Stomach (tissue), 9 donors: ENCODE data around the gene ZNF423. TPM values are rescaled to one million over a fixed set of nuclear protein-coding genes. Genes with fewer than 3 reads are reported as not detected.

Experiments
- DNase-seq, 2 donors: peaks; one replicate each; pipeline versions ENCODE4 v3.0.0 to v3.0.0-alpha.2; 2013 to 2019
- H3K27ac ChIP-seq, 5 donors: fragments of 200-600 bp in 4 of 5; sonication (generic) in 4 of 5; one replicate each; pipeline ENCODE4 v1.5.1; 2013 to 2019; ENCODE audit warnings: mild to moderate bottlenecking in 1 of 5, moderate library complexity in 1 of 5
- H3K27me3 ChIP-seq, 3 donors: fragments of 200-600 bp; sonication (generic); one replicate each; pipeline ENCODE4 v1.5.1; 2017 to 2019; ENCODE audit warnings: mixed run types in 1 of 3
- H3K36me3 ChIP-seq, 4 donors: fragments of 200-600 bp; sonication (generic); 1 replicate in 3 of 4; 2 replicates in 1 of 4; pipeline ENCODE4 v1.5.1; 2016 to 2019
- H3K4me1 ChIP-seq, 4 donors: fragments of 200-600 bp; sonication (generic); one replicate each; pipeline ENCODE4 v1.5.1; 2016 to 2019
- H3K4me3 ChIP-seq, 4 donors: fragments of 200-600 bp; sonication (generic) in 3 of 4; one replicate each; pipeline ENCODE4 v1.5.1; 2016 to 2019; ENCODE audit warnings: mild to moderate bottlenecking in 1 of 4
- H3K9me3 ChIP-seq, 4 donors: fragments of 200-600 bp; sonication (generic); one replicate each; pipeline ENCODE4 v1.5.1; 2016 to 2019
- CTCF ChIP-seq, 7 experiments: fragments of 450-650 bp in 4 of 7; fragments of 200-600 bp in 3 of 7; sonication (generic) in 3 of 7; IDR thresholded peaks; one replicate each; pipeline ENCODE4 v1.5.1; 2016 to 2019; ENCODE audit warnings: antibody characterized with exemption in 7 of 7, control low read depth in 2 of 7, mild to moderate bottlenecking in 1 of 7
- EP300 ChIP-seq: sonication (generic); formaldehyde crosslinking; IDR thresholded peaks from one replicate; pipeline ENCODE4 v1.6.1; 2017; ENCODE audit warnings: antibody characterized with exemption
- POLR2A ChIP-seq, 4 donors: fragments of 450-650 bp; IDR thresholded peaks; one replicate each; pipeline ENCODE4 v1.6.1; 2016; ENCODE audit warnings: antibody characterized with exemption in 4 of 4, control low read depth in 2 of 4, mild to moderate bottlenecking in 1 of 4, moderate library complexity in 1 of 4
- POLR2AphosphoS5 ChIP-seq, 3 donors: sonication (generic); formaldehyde crosslinking; IDR thresholded peaks; one replicate each; pipeline ENCODE4 v1.6.1; 2016; ENCODE audit warnings: antibody characterized with exemption in 3 of 3
- WGBS, 5 donors: extraction: QIAGEN DNeasy Blood & Tissue Kit in 3 of 5; methylation state at CpG; one replicate each; pipeline versions ENCODE4 v1.1.5 to v1.1.7; 2013 to 2018; 5-methylcytosine and 5-hydroxymethylcytosine counted together
- intact Hi-C: fragments of 100-400 bp; cut with DNase I; formaldehyde crosslinking; loops from one replicate; pipeline ENCODE4 v1.15.1; 2023; ENCODE audit warnings: low total_unique reads
- polyA plus RNA-seq, 3 donors: library from polyadenylated mRNA; stranded (reverse); fragments of 200-250 nt; gene quantifications; one replicate each; pipeline ENCODE4 v1.2.3, GENCODE V29; 2013
- total RNA-seq, 5 donors: library from RNA; depleted of rRNA; stranded (reverse); fragments of >200 nt; gene quantifications; one replicate each; pipeline versions ENCODE4 v1.1.0 to v1.2.3, GENCODE V29; 2014 to 2016
- donor health status: healthy with polysubstance abuse.
- donor health status: Bipolar disorder and iron deficiency.
- donor health status: healthy.

The ZNF423 gene
- total and polyA plus RNA-seq, 8 donors: 0.29 to 3.5 (median 1.0) TPM

DNA sequence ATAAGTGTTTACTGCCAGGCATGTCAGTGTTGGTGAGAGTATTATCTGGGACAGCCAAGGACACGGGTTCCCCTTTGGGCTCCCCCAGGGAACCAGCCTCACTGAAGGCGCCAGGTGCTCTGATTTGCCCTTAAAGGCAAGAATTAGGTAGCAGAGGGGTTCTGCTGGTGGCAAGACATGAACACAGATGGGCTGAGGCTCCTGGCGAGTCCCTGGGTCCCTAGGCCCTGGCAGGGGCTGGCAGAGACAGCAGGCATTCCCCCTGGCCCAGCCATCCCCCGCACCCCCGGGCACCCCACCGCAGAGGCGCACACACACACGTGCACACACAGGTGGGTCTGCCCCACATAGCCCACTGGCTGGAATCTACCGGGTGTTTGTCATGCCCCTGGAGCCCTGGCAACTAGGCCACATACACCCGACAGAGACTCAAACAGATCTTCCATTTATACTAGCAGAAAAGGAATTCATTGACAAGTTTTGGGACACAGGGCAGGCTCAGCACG is 329.0 kb downstream of the ZNF423 start:
- WGBS, 5 donors: 87 to 93% (median 92%) methylated on average over 3 to 11 of the region's 11 CpGs
- TF ChIP-seq POLR2AphosphoS5 (IDR thresholded peaks at IDR 0.05): no peak
- no peak for TF ChIP-seq CTCF (IDR thresholded peaks at IDR 0.05)
- no peak for TF ChIP-seq EP300
- TF ChIP-seq POLR2A (IDR thresholded peaks at IDR 0.05): no peak
- Histone ChIP-seq H3K9me3 (no peaks in the 10 kb centered on the region), H3K27ac (no peak overlapping the region), H3K4me3 (no peak overlapping the region), H3K4me1 (peaks cover 0 to 17% (median 6%) of the 10 kb centered on the region in 4 donors), H3K27me3 (peaks cover 0 to 19% (median 0%) of the 10 kb centered on the region in 3 donors), H3K36me3 (no peaks in the 10 kb centered on the region)
- intact Hi-C loops: no loop called here
- DNase-seq: no peak

GRCh38 chr16:49524947-49525315 is 331.0 kb downstream of the ZNF423 start:
- TF ChIP-seq EP300: no peak
- TF ChIP-seq CTCF (IDR thresholded peaks at IDR 0.05): no peak
- TF ChIP-seq POLR2A (IDR thresholded peaks at IDR 0.05): no peak
- TF ChIP-seq POLR2AphosphoS5 (IDR thresholded peaks at IDR 0.05): no peak
- 75 to 90% (median 81%) methylated on average over 8 to 9 of the region's 9 CpGs for WGBS, 5 donors
- no peaks in the 10 kb centered on the region for H3K9me3 ChIP-seq
- no peak overlapping the region for H3K27ac ChIP-seq
- DNase-seq: no peak
- H3K4me1 ChIP-seq: peaks cover 0 to 17% (median 6%) of the 10 kb centered on the region in 4 donors
- H3K4me3 ChIP-seq: no peak overlapping the region
- intact Hi-C loops: no loop called here
- peaks cover 0 to 7% (median 0%) of the 10 kb centered on the region in 3 donors for H3K27me3 ChIP-seq
- no peaks in the 10 kb centered on the region for H3K36me3 ChIP-seq

DNA sequence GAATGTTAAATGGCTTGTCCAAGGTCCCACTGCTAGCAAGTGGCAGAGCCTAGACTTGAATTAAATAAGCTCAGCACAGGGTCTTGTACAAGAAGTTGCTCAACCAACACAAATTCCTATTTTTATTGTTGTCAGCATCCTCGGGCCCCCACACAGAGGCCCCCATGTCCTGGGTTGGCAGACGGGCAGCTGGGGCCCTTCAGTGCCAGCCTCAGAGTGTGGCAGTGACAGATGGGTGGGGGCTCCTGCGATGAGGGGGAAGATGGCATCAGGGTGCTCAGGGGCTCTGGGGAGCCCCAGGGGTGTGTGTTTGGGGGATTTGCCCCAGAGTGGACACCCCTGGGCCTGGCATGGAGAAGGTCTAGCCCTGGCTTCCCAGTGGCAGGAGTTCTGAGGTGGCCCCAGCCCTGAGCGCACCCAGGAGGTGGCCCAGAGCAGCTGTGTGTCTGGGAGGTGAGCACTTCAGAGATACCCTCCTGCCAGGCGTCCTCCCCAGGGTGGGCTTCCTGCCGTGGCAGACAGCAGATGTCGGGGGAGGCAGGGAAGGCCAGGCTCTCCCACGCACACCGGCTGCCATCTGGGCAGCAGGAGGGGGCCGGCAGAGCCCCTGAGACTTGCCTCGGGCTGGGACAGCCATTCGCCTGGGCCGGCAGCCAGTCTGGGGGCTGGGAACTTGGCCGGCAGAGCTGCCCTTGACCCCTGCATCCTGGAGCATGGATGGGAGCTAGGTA is 331.5 kb downstream of the ZNF423 start:
- 55 to 77% (median 67%) methylated on average over 8 to 14 of the region's 14 CpGs for WGBS, 5 donors
- no peak for TF ChIP-seq POLR2AphosphoS5 (IDR thresholded peaks at IDR 0.05)
- no peak for TF ChIP-seq POLR2A (IDR thresholded peaks at IDR 0.05)
- TF ChIP-seq CTCF (IDR thresholded peaks at IDR 0.05): no peak
- no peak for TF ChIP-seq EP300
- H3K4me3 ChIP-seq: no peak overlapping the region

GRCh38 chr16:49523435-49524159 is 332.3 kb downstream of the ZNF423 start:
- whole genome bisulfite sequencing, 5 donors: 85 to 93% (median 92%) methylated on average over 11 to 17 of the region's 17 CpGs
- TF ChIP-seq EP300 (no peak), CTCF (IDR thresholded peaks at IDR 0.05) (no peak), POLR2A (IDR thresholded peaks at IDR 0.05) (no peak), POLR2AphosphoS5 (IDR thresholded peaks at IDR 0.05) (no peak)
- no peaks in the 10 kb centered on the region for H3K9me3 ChIP-seq
- no peak overlapping the region for H3K4me3 ChIP-seq
- no peak for DNase-seq
- H3K36me3 ChIP-seq: no peaks in the 10 kb centered on the region
- intact Hi-C loops: no loop called here
- no peaks in the 10 kb centered on the region for H3K27me3 ChIP-seq
- H3K27ac ChIP-seq: no peak overlapping the region
- H3K4me1 ChIP-seq: peaks cover 0 to 11% (median 5%) of the 10 kb centered on the region in 4 donors

More for the DNA sequence above, 331.5 kb downstream of the ZNF423 start:
- Histone ChIP-seq H3K36me3 (no peaks in the 10 kb centered on the region), H3K27me3 (peaks cover 0 to 1% (median 0%) of the 10 kb centered on the region in 3 donors), H3K4me1 (peaks cover 0 to 17% (median 6%) of the 10 kb centered on the region in 4 donors), H3K9me3 (no peaks in the 10 kb centered on the region), H3K27ac (no peak overlapping the region)
- intact Hi-C loops: no loop called here
- no peak for DNase-seq
